KBM-7 (cell line): ENCODE data around the gene SLC37A3.

Experiments
- DNase-seq: peaks from one replicate; pipeline ENCODE4 v3.0.0-alpha.2; 2015
- in situ Hi-C: fragments of 300-500 bp; cut with MboI; formaldehyde crosslinking; loops from 2 replicates; pipeline ENCODE4 v1.14.3; 2020; ENCODE audit warnings: low sequenced_read_pairs, low pct_unique_long_range_greater_than_20kb, mixed read lengths

SLC37A3 gene

DNA sequence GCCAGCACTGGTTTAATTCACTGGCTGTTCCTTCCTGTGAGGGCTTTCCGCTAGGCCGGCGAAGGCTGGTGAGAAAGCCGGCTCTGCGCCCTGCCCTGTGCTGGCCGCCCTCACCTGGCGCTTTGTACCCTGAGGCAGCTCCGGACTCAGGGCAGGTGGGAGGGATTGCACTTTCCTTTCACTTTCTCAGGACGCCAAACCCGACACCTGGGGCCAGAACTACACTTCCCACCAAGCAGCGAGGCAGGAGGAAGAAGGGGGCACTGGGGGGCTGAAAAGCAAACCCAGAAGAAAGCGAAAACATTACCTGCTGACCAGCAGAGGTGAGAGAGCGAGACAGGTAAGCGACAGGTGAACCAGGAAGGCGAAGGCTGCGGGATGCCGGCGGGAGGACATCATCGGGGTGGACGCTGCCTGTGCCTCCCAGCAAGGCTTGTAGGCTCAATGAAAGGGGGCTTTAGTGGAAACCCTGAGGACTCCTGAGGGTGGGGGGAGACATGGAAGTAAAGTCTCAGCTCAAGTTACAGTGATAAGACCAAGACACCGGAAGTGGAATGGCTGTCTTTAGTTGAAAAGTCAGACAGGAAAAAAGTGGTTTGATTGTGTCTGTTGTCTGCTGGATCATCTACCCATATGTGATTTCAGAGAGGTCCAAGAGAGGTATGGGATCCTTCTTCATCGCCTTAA lies 5.7 kb upstream of the SLC37A3 start, which contains the start of gene RAB19:
RAB19 (plus strand) TSS at position 181 of the 687 bp plus-strand sequence. CDS start 3,589 bp downstream, outside the sequence.
- no peak for DNase-seq
- in situ Hi-C loops: no loop called here

DNA sequence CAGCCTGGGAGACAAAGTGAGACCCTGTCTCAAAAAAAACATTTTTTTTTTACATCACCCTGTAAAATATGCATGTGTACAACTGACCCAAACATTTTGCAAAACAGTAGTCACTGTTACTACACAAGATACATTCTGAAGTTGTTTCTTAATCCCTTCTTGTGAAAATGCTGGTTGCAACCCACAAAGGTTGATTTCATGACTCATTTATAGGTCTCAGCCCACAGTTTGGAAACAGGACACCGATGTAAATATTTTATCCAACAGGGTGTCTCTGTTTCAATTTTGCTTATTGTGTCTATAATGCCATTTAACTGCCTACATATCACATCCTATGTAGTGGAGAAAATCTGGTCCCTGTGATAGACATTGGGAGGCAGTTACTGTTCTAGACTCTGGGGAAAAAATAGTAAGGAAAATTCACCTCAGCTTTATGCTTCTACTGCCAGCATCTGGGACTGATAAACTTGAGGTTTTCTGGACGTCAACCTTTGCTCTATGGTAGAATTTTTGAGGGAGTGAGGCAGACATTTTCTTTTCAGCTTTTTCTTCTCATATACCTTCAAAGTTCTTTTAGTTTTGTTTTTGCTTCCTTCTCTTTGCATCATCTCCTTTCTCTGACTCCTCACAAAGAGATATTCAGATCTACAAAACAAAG lies 4.0 kb upstream of the SLC37A3 start:
- no peak for DNase-seq
- in situ Hi-C loops: no loop called here

- in situ Hi-C loops: no loop called here
- DNase-seq: no peak
These were observed 2.1 kb upstream of the SLC37A3 start for GRCh38 chr7:140400381-140400780.

DNA sequence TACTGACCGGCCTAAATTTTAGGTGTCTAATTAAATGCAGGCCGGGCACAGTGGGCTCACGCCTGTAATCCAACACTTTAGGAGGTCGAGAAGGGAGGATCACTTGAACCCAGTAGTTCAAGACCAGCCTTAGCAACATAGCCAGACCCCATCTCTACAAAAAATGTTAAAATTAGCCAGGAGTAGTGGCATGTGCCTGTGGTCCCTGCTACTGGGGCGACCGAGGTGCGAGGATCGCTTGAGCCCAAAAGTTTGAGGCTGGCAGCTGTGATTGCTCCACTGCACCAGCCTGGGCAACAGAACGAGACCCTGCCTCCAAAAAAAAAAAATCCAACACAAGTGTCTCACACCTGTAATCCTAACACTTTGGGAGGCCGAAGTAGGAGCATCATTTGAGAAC lies 491 bp upstream of the SLC37A3 start:
- in situ Hi-C loops: no loop called here
- no peak for DNase-seq

GRCh38 chr7:140393756-140394306 lies 4.5 kb downstream of the SLC37A3 start:
- no peak for DNase-seq
- in situ Hi-C loops: no loop called here

DNA sequence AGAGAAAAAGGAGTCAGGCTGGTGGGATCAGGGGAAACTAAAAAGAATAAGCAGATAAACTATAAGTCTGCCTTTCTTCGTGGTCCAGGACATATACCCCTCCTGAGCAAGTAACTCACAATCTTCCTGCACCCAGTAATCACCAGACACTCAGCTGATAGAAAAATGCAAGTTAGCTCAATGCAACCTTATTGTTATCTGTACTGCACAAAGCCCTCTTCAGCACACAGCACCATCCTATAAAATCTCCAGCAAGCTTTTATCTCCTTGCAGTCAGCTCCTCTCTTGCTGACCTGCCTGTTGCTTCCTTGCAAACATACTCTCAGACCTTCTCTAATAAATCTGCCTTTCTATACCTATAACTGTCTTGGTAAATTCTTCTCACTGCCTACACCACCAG lies 6.7 kb downstream of the SLC37A3 start:
- DNase-seq: no peak
- in situ Hi-C loops: no loop called here

GRCh38 chr7:140390466-140391190 lies 7.7 kb downstream of the SLC37A3 start:
- DNase-seq: peak; percentile 88
- in situ Hi-C loops: no loop called here

GRCh38 chr7:140390034-140390433 lies 8.3 kb downstream of the SLC37A3 start:
- in situ Hi-C loops: no loop called here
- no peak for DNase-seq

- in situ Hi-C loops: no loop called here
These were observed 8.9 kb downstream of the SLC37A3 start for GRCh38 chr7:140389445-140389844.

DNA sequence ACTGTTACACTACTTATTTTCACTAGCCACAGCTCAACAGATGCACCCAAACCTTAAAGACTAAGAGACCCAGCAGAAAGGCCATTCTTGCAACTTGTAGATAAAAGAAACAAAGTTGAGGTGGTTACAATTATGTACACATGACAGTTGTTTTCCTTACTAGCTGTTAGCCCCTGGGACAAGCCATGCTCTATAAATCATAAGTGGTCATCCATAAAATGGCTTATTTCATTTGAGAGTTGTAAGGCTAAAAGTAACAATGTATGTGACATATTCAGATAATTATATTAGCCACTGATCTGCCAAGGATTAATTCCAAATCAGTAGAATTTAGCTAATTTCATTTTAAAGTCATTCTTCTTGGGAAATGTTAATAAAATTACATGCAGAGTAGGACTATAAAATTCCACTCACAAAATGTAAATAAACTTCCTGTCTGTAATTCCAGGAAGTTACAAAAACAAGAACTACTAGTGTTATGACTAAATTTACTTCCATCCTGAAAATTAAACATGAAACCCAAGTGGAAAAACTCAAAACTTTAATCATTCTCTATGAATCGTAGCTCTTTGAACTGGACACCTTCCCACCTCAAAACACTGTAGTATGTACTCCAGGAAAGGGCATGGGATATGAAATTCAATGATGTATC lies 13.3 kb downstream of the SLC37A3 start:
- DNase-seq: no peak
- in situ Hi-C loops: no loop called here

More at GRCh38 chr7:140389445-140389844, 8.9 kb downstream of the SLC37A3 start:
- DNase-seq: no peak

DNA sequence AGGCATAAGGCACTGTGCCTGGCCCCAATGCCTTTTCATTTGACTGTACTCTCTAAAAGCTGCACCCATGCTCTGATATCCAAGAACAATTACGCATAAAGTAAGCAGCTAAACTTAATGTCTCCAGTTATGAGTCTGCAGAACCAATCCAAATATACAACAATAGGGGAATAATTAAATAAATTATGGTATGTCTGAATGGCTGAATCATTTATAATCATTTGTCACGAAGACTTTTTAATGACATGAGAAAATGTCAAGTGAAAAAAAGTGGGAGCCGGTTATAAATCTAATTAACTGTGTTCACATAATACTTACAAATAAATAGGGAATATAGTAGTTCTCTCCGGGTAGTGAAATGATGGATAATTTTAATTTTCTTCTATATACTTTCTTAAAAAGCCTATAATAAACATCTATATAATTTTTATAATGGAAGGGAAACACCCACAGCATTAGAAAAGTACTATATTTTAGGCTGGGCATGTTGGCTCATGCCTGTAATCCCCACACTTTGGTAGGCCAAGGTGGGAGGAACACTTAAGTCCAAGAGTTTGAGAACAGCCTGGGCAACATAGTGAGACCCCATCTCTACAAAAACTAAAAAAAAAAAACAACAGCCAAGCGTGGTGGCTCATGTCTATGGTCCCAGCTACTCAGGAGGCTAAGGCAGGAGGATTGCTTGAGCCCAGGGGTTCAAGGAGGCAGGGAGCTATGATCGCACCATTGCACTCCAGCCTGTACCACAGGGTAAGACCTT lies 14.2 kb downstream of the SLC37A3 start:
- no peak for DNase-seq
- in situ Hi-C loops: no loop called here

GRCh38 chr7:140375892-140376730 lies 22.2 kb downstream of the SLC37A3 start:
- no peak for DNase-seq

GRCh38 chr7:140375323-140375722 lies 23.0 kb downstream of the SLC37A3 start:
- DNase-seq: no peak
- in situ Hi-C loops: no loop called here

More at GRCh38 chr7:140375892-140376730, 22.2 kb downstream of the SLC37A3 start:
- in situ Hi-C loops: no loop called here

DNA sequence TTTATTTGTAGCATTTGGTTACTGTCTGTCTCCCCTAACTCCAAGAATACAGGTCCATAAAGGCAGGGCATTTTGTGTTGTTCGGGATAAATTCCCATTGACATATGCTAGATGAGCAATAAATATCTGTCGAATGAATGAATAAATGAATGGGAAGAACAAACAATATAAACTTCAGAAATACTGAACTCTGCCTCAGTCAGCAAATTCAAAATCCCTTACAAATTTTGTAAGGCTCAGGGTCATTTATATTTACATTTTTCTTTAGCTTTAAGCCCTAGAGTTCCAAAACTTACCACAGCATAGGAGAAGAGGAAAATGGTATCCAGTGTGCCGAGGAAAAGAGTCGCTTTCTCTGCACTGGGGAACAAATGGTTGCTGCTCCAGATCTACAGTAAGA lies 29.0 kb downstream of the SLC37A3 start:
- in situ Hi-C loops: no loop called here
- no peak for DNase-seq

DNA sequence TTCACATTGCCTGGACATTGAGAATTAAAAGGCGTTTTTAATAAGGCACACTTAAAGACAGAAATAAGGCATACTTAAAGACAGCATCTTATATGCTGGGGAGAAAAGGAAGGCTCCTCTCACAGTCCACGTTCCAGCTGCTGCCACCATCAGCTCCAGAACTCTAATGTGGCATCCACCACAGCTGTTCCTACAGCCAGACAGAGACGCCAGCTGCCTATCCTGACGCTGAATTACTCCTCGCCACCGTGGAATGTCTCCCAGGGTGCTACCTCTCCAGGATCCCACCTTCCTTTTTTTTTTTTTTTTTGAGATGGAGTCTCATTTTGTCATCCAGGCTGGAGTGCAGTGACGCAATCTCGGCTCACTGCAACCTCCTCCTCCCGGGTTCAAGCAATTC lies 30.8 kb downstream of the SLC37A3 start:
- in situ Hi-C loops: no loop called here

DNA sequence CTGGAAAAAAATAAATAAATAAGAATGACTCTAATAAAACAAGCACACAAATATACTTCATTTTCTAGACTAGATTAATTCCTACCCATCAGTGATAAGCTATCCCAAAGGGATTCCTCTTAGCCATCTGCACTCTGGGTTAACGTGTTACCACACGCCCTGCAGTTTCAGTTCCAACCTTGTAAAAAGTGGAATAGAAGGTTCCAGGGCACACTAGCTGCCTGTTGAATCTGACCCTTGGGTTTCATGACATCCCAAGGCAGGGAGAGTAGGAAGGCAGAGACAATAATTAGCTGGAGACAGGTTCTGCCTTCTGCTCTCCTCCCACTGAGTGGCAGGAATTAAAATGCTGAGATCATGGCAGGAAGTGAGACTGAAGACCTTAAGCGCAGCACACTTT lies 33.5 kb downstream of the SLC37A3 start:
- no peak for DNase-seq

More for the DNA sequence above, 30.8 kb downstream of the SLC37A3 start:
- no peak for DNase-seq

GRCh38 chr7:140360697-140361229 lies 37.6 kb downstream of the SLC37A3 start:
- in situ Hi-C loops: no loop called here
- DNase-seq: no peak

More for the DNA sequence above, 33.5 kb downstream of the SLC37A3 start:
- in situ Hi-C loops: no loop called here
